Measurements from ENCODE around the gene MDFI.
A peak's percentile ranks its signal among the peaks of the same experiment; 100 is the strongest.

The MDFI gene

DNA sequence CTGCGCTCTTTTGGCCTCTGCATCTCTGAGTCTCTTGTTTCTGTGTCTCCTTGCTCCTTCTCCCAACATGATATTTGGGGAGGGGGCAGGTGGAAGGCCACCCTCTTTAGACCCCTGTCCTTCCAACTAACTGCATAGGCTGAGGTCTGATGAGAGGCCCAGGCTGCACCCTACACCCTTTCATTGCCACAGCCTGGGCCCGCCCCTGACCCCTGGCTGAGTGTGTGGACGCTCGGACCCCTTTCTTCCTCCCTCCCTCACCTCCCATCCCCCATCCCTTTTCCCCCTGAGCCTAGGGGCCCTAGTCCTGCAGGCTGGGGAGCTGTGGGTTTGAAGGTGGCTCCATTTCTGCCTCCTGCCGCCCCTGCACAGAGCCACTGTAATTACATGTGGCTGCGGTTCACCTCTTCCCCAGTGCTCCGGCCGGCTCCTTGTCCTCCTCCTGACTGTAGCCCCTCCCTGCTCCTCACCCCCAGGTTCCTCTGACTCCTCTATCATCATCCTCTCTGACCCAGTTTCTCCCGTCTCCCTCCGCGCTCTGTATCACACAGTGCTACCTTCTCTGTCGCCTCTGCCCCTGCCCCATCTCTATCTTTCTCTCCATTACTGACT, 6.8 kb downstream of the MDFI start:
- CTCF ChIA-PET = no interaction called here
- TF ChIP-seq, protein P1, sequence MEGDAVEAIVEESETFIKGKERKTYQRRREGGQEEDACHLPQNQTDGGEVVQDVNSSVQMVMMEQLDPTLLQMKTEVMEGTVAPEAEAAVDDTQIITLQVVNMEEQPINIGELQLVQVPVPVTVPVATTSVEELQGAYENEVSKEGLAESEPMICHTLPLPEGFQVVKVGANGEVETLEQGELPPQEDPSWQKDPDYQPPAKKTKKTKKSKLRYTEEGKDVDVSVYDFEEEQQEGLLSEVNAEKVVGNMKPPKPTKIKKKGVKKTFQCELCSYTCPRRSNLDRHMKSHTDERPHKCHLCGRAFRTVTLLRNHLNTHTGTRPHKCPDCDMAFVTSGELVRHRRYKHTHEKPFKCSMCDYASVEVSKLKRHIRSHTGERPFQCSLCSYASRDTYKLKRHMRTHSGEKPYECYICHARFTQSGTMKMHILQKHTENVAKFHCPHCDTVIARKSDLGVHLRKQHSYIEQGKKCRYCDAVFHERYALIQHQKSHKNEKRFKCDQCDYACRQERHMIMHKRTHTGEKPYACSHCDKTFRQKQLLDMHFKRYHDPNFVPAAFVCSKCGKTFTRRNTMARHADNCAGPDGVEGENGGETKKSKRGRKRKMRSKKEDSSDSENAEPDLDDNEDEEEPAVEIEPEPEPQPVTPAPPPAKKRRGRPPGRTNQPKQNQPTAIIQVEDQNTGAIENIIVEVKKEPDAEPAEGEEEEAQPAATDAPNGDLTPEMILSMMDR (conservative IDR thresholded peaks at IDR 0.05; ENCODE audit: low read depth) = no peak
- H3K27ac ChIP-seq = peak overlapping the region; percentile 85
- POLR2A ChIA-PET (ENCODE audit: low non-redundant PET) = no interaction called here
- no peak for DNase-seq (ENCODE audit: low spot score)

DNA sequence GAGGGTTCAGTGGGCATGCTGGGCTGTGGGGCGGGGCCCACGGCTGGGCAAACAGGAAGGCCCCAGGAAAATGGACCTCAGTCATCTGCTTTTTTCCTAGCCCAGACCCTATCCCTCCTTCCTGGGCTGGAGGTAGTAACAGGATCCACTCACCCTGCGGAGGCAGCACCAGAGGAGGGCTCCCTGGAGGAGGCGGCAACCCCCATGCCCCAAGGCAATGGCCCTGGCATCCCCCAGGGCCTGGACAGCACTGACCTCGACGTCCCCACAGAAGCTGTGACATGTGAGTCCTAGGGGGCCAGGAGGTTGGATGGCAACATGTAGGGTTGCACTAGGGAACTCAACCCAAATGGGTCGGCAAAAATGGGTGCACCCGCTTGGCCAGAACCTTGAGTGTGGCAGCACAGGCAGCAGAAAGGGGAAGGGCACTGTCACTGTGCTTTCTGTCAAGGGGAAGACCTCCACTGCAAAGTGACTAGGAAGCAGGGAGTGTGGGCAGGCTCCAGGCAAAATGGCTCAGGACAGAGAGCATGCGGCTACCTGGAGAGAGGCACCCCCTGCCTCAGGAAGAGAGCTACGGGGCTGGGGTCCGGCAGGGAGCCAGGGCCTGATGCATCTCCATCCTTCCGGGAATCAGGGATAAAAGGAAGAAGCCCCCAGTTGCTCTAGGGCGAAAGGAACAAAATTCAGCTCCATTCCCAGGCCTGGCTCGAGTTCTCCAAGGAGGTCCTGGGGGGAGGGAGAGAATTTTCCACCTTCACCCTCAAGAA, 7.9 kb downstream of the MDFI start:
- peak overlapping the region; percentile 85 for H3K27ac ChIP-seq
- DNase-seq (ENCODE audit: low spot score) = no peak
- ChIA-PET POLR2A (ENCODE audit: low non-redundant PET) (no interaction called here), CTCF (interaction anchor here (0.7 kb wide), 1 partner anchor 44 kb away, joined by 4 read pairs; no protein-coding TSS in a partner anchor)
- TF ChIP-seq, protein P1 (conservative IDR thresholded peaks at IDR 0.05; ENCODE audit: low read depth) = no peak

DNA sequence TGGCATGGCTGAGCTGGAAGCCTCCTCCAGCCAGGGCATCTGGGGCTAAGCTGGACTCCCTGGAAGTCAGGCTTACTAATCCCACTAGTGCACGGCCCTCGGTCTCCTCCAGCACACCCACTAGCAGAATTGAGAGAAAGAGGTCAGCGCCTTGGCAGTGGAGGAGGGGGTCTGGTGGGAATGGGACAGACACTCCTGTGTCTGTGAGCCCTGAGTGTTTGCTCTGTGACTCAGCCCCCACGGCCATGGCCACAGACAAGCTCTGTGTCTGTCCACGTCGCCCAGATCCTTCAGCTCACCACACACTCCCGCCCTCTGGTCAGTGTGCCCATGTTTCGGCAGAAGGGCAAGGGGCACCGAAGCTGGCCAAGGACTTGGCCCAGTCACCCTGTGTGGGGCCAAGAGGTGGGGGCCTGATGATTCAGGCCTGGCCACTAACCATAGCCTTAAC, 8.8 kb downstream of the MDFI start:
- ChIA-PET POLR2A (ENCODE audit: low non-redundant PET) (no interaction called here), CTCF (no interaction called here)
- peak overlapping the region; percentile 85 for H3K27ac ChIP-seq
- no peak for DNase-seq (ENCODE audit: low spot score)
- TF ChIP-seq, protein P1 (conservative IDR thresholded peaks at IDR 0.05; ENCODE audit: low read depth) = no peak

GRCh38 chr6:41648070-41648585, 9.9 kb downstream of the MDFI start:
- ChIA-PET CTCF (interaction anchor here (1.0 kb wide), 2 partner anchors 15 to 45 kb away, joined by 3 to 4 read pairs; no protein-coding TSS in a partner anchor), POLR2A (ENCODE audit: low non-redundant PET) (no interaction called here)
- DNase-seq (ENCODE audit: low spot score) = no peak
- TF ChIP-seq, protein P1 (conservative IDR thresholded peaks at IDR 0.05; ENCODE audit: low read depth) = no peak
- H3K27ac ChIP-seq = peak overlapping the region; percentile 47

DNA sequence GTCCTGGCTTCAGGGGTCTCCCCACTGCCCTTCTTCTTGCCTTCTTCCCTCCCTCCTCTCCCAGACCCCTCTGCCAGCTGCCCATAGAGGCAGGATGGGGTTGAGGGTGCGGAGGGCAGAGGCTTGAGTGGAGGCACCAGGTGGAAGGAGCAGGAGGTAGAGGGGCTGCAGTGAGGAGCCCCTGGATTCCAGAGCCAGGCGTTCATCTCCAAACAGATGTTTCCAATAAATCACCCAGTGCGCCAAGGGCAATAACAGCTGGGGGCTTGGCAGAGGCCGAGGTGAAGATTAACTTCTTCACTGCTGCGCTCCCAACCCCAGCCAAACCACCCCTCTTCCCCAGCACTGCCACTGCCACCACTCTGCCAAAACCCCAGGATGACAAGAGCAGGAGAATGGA, 10.7 kb downstream of the MDFI start:
- TF ChIP-seq, protein P1 (conservative IDR thresholded peaks at IDR 0.05; ENCODE audit: low read depth) = no peak
- CTCF ChIA-PET = interaction anchor here (1.0 kb wide), 2 partner anchors 14 to 46 kb away, joined by 3 to 4 read pairs; no protein-coding TSS in a partner anchor
- POLR2A ChIA-PET (ENCODE audit: low non-redundant PET) = no interaction called here
- peak overlapping the region; percentile 47 for H3K27ac ChIP-seq
- DNase-seq (ENCODE audit: low spot score) = no peak

DNA sequence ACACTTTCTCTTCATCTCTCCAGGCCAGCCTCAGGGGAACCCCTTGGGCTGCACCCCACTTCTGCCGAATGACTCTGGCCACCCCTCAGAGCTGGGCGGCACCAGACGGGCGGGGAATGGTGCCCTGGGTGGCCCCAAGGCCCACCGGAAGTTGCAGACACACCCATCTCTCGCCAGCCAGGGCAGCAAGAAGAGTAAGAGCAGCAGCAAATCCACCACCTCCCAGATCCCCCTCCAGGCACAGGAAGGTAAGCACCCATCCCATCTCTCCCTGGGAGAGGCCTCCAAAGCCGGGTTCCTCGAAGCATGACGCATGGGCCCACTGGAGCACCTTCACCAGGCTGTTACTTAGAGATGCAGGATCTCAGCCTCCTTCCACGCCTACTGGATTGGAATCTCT, 11.3 kb downstream of the MDFI start:
- POLR2A ChIA-PET (ENCODE audit: low non-redundant PET) = no interaction called here
- TF ChIP-seq, protein P1 (conservative IDR thresholded peaks at IDR 0.05; ENCODE audit: low read depth) = no peak
- CTCF ChIA-PET = no interaction called here
- no peak for DNase-seq (ENCODE audit: low spot score)
- peak overlapping the region; percentile 47 for H3K27ac ChIP-seq

Data from RWPE1 (cell line).